KG1 (cell line): ENCODE results near the gene CALD1.

Experiments
- DNase-seq: peaks from one replicate; lab custom pipeline; 2025; lab: John Stamatoyannopoulos, UW

The CALD1 gene

DNA sequence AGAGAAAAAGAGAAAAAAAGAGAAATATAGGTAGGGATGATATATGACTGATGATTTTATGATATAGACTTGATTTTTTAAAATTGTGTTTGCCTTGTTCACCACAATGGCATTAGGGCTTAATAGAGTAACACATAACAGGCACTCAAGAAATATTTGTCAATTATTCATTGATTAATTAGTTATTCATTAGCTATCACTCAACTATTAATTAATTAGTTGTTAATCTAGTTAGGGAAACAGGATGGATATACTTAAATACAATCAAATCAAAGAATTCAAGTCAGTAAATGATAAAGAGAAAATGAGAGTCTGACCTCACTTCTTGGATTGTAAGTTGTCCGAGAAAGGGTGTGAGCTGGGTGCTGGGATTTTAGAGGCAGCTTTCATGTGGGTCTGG is 15.1 kb upstream of the CALD1 start:
- no peak for DNase-seq

DNA sequence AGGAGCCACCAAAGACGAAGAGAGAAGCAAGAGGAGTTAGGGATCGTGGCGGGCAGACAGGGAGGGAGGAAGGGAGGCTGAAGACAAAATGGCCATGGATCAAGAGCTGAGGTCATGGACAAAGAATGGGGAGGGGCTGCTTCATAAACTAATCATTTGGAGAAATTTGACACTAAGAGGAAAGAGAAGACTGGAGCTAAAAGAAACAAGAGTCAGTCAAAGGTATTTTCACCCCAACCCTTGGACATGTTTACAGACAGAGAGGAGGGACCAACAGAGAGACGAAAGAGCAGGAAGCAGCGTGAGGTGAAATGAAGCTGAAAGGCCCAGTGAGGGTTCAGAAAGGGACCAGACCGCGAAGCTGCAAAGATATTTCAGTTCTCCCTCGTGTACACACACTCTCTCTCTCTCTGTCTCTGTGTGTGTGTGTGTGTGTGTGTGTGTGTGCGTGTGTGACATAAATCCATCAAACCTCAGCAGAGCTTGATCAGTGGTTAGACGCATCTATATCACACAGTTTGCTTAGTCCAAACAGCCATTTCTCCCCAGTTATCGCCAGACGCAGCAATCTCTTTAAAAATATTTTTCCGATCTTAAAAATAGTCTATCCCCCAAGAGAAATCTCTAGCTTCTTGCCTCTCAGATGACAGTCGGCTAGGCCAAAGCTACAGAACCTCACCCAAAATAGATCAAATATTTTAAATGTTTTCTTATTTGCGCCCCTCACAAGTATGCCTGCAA is 12.5 kb upstream of the CALD1 start:
- DNase-seq: no peak

DNA sequence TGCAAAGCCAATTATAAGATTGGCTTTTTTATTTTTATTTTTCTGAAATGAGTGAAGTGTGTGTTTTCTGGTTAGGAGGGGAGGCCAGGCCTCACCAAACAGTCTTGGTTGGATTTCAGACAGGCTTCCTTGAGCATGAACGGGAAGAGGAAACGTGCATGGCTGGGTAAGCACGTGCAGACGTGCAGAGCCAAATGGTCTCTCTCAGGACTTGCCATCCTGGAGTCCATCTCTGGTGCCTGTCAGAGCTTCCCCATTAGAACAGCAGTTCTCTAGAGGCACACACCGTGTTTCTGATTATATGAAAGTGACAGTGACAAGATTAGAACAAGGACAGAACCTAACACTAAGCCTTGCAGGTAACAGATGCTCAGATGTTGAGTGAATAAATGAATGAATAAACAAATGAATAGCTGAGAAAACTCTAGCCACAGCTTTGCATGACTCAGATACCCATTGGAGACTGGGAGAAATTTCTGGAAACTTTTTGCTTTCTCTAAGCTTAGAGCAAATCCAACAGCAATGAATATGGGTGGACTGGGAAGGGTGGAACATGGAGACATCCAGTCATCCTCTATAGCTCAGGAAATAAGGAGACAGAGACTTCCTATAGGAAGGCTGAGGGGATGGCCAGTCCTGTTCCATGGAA is 11.8 kb upstream of the CALD1 start:
- DNase-seq: no peak

DNA sequence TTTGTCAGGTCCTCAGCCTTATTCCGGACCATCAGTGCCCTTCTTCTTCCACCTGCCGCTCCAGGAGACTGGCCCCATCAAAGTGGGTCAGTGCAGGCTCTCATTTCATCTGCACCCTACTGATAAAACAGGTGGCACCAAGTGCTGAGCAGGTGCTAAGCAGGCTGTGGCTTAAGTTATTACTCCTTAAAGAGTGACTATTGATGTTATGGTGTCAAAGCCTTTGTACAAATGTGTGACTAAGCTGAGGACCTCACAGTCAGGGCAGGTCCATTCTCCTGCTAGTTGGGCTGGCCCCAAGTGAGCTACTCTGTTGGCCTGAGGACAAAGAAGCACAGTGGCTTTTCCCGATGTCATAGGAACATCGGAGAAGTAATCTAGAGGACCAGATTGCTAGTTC is 11.2 kb upstream of the CALD1 start:
- DNase-seq: no peak

DNA sequence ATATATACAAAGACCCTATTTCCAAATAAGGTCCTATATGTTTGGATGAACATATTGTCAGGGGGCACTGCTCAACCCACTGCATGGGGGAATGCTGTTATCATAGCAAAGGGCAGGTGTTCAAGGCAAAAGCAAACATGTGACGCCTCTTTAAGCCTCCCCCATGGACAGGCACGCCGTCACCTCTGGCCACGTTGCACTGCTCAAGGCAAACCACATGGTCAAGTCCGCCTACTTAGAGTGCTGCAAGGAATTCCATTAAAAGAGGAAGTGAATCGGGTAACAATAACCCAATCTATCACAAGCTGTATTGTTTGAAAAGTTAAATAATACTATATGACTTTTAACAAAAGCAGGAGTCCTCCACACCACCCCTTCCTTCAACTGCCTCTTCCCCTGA is 8.8 kb upstream of the CALD1 start:
- no peak for DNase-seq

DNA sequence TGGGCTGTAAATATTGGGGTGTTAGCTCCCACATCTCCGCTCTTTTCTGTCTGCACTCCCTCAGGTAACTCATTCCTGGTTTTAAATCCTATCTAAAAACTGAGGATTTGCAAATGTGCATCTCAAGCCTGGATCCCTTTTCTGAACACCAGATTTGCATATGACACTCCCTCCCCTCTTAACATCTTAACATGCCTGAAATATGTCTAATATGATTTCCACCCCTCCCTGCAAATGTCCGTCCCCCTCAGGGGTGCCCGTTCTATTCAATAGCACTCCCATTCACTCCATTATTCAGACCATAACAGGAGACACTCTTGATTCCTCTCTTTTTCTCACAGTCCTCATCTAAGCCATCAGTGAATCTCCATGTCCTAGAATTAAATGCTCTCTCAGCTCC is 8.3 kb upstream of the CALD1 start:
- no peak for DNase-seq

DNA sequence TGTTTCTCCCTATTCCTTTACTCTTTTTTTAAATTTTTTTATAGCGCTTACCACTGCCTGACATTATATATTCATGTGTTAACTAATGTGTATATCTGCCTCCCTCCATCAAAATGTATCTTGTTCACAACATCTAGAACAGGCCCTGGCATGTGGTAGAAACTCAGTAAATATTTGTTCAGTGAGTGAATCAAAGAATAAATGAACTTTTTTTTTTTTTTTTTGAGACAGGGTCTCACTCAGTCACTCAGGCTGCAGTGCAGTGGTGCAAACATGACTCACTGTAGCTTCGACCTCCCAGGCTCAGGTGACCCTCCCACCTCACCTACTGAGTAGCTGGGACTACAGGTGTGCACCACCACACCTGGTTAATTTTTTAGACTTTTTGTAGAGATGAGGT is 7.5 kb upstream of the CALD1 start:
- DNase-seq: no peak

DNA sequence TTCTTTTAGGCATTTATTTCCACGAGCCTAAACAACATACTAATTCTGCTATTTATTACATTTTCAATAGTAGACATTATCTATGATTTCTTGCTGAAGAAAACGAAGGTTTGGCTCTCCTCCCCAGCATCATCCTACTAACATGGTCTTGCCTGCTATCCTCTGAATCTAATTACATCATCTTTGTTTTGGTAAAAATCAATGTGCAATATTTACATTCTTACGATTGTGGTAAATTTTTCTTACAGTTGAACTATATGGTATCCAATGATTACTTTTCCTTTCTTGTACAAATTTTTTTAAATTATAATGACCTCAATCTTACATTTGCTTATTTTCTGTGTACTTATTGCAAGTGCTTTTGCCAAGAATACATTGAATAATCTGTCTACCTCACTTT is 7.0 kb upstream of the CALD1 start:
- no peak for DNase-seq

DNA sequence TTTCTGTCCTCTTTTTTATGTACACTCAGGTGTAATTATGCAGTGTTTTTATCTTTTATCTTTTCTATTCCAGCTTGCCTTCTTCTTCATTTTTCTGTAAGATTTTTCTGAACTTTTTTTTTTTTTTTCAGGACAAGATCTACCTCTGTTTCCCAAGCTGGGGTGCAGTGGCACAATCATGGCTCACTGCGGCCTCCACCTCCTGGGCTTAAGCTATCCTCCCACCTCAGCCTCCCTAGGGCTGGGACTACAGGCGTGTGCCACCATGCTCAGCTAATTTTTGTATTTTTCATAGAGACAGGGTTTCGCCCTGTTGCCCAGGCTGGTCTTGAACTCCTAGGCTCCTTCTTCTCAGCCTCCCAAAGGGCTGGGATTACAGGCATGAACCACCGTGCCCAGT is 6.3 kb upstream of the CALD1 start:
- no peak for DNase-seq

DNA sequence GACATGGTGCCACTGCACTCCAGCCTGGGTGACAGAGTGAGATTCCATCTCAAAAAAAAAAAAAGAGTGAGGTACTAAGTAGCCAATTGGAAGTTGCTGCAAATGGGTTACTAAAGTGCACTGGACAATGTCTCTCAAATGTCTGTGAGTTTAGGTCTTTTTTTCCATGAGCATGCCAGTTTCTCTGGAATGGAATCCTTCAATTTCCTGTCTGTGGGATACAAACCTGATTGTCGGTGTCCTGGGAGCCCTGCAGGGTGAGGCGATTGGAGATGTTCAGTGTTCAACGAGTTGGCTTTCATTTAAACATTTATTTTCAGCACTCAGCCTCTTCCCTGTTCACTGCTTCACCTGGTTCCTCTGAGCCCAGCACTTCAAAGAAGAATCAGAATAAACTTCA is 5.3 kb upstream of the CALD1 start:
- DNase-seq: no peak

DNA sequence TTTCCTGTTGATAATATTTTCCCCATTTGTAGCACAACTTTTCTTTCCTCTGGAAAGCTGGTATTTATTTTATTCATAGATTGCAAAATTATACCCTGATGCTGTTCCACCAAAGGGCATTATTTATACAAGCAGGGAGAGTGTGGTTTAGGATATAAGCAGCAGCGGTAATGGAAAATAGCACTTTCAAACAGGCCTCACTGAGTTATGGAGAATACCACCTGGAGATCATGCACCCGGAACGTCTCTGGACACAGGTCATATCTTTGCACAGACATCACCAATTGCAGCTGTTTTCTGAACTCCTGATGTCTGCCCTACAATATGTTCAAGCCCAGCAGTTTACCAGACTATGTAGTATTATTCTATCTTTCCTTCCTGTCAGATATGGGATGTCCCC is 2.0 kb upstream of the CALD1 start:
- no peak for DNase-seq

DNA sequence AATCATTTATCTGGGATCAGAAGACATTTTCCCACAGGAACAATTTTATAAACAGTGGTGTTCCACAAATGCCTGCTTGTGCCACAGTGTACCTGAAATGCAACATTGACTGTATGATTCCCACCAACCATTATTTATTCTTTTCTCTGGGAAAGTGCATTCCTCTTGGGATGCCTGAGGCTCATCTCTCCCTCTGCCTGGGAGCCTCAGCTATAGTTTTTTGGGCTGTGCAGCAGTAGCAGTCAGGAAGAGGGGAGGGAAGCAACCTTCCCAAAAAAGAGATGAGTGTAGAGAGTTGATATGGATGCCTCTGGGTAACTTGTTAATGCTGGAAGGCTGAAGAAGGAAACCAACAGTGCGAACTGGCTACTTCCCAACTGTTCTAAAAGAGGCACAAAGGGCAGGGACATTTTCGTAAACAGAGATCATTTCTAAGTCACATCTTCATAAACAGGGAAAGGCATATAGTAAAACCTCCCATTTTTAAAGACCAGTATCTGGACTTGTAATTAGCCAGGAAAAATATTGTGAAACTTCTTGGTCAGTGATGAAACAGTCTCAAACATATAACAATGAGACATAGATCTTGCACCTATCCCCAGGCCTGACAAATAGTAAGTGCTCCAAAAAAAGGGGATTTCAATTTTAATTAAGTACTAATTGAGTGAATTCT is 1.4 kb upstream of the CALD1 start:
- DNase-seq: no peak

DNA sequence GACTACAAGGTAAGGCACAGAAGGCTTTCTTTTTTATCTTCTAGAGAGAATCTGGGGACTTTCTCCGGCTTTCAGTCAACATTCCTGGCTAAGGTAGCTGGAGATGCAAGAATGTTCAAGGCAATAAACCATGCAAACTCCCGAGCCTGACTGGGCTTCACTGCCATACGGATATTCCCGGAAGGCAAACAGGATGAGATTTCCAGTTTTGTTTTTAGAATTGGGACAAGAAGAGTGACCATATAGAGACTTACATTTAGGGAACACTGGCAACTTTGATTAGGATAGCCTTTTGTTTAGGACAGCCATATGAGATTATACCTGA is 269 bp downstream of the CALD1 start:
- no peak for DNase-seq

DNA sequence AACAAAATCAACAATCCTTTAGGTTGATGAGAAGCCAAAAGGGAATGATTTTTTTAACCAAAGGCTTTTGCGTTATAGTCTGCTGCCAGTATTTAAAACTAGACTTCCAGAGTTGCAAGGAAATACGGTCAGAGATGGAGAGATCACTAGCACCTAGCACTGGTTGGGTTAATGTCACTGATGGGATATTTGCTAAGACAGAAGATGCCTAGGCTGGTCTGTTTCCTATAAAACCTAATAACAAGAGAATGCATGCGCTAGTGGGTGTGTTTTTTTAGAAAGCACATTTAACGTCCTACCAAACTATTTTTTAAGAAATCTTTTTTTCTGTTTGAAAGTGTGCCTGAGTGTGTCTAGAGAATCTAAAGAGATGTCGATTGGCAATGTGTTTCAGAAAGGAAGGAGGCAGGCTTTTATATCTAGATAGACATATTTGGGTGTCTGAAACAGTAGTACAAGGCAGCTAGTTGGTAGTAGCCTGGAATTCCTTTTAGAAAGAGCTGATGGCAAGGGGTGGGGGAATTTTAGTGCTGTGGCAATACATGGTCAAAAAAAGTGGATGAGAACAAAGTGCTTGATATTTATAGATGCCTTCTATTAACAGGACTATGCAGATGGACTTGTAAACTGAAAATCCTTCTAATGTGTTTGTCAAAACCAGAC is 863 bp downstream of the CALD1 start:
- no peak for DNase-seq

DNA sequence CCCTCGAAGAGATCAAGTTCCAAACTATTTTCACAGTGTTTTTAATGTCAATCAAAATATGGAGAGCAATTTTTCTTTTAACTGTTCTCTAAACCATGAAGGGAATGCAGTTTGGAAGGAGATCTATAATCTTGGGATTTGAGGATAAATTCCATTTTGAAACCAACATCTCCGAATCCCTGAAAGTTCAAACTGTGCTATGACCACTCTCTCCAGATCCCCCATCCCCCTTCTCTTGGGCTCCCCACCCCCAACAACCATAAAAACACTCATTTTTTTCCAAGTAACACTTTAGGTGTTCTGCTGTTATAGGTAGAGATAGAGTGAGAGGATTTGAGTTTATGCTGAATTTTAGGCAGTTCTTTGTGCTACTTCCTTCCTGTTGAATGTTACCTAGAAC is 1.7 kb downstream of the CALD1 start:
- DNase-seq: no peak

DNA sequence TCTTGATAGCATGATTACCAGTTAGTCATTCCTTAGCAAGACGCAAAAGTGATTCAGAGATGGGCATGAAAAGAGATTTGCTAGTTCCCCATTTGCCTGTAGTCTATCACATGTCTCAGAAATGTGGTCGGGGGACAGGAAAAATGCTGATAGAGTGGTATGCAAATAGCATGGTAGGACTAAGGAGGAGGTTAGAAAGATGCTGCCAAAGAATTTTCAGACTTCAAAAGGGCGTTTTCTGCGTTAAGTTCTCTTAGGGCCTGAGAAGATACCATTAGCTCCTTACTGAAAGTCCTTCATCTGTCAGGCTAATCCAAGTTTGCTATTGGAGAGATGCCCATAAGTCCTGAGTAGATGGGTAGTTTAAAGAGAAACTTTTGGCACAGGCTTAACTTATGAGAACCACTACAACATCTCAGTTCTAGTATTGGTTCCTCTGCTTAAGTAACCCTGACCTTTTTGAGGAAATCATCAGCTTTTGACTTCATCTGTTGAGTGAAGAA is 2.7 kb downstream of the CALD1 start:
- no peak for DNase-seq

DNA sequence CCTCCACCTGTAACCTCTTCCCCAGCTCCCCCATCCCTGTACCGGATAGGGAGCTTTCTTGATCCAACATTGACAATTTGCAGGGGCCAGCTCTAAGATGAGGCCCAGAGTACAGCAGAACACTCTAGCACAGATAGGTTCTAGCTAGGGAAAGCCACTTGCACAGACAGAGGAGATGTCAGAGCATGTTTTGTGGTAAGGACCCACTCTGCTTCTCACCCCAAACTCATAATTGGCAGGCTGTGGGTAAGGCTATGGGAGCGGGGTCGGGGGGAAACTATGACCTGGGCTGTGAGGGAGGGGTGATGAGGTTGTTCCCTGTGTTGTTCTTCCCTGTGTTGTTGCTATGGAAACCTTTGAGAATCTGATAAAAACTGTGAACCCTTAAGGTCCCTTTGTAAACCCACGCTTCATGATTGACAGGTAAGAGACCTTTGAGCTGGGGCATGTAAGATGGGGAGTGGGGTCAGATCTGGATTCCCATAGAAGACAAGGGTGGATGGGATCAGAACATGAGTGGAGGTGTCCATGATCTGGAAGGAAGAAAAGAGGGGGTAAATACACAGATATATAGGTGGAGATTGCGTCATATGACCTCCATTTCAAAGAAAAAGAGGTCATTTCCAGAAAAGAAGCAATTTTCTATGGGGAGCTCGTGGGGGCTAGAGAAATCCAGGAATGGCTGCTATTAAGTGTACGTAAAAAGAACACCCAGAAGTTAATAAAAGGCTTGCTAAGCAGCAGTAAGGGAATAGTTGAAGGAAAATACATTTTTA is 4.0 kb downstream of the CALD1 start:
- DNase-seq: no peak

DNA sequence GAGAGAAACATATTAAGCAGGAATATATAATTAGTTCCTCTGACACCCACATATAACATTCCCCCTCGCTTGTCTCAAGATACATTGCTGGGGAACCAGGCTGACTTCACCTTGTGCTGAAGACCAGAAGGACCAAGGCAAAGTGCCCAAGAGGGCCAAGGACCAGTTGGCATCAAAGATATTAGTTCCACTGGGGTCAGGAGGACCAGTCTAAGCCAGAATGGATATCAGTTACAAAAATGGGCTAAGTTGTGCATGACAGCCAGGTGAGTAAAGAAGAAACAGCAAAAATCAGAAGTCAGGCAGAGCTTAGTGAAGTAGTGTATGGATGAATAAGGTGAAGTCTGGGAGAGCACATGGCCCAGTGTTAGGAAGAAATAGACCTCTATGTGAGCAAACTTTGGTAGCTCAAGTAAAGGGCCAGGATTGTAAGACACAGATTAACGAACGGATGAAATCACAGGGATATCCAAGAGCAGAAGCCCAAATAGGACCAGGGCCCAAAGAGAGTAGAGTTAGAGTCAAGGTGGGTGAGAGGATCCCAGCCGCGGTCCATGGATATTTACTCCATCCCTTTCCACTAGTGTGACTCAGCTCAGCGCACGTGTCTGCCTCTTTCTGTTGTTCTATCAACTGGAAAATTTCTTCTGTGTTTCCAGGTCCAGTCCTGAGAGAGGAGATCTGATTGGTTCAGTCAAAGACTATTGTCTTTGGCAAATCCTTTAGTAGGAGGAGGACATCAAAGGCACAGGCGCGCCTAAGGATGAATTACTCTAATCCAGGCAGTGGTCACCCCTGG is 5.0 kb downstream of the CALD1 start:
- DNase-seq: no peak

DNA sequence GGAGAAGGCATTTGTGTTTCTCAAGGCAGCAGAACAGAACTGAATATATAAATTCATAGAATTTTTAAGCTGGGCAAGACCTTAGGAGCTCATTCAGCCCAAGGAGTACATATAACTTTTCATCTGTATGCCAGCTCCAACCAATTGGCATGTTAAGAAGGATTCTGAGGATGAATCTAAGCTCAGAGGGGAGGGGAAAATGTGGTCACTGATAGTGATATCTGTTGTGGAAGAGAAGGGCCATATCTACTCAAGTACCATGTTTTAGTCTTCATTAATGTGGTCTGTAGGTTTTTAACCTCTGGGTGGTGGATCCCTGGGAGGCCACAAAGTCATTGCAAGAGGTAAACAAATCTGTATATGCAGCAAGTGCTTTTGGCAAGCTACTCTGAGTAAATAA is 6.4 kb downstream of the CALD1 start:
- no peak for DNase-seq

DNA sequence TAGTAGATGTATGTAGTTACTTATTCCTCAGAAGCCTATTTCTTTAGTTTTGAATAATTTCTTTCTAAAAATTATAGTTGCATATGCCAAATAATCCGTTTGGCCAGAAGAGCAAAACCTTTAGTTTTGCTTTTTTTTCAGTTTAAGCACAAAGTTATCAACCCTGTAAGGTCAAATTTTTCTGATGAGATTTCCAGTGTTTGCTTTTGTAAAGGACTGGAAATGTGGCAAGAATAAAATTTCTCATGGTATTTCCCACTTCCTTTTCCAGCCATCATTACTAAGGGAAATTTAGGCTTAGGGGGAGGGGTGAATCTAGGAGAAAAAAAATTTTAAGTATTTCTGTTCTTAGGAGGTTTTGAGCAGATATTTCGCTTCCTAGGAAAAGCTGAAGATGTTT is 7.6 kb downstream of the CALD1 start:
- DNase-seq: no peak

DNA sequence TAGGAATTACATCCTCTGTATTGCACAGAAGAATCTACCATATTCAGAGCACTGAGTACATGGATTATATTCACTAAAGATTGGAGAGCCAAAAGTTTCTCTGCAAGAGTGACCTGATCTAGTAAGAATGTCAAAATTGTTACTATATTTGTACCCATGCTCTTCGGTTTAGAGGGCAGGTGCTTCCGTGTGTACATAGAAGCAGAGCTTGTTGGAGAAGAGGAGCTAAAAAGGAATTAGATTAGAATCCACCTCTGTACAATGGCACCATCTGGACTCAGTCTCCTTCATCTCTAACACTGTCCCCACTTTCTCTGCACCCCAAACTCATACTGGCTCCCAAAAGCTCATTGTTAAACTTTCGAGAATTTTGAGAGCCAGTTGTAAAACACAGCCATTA is 8.3 kb downstream of the CALD1 start:
- DNase-seq: no peak
